ENCODE data around the gene CENPQ.
A peak's percentile ranks its signal among the peaks of the same experiment; 100 is the strongest.

Gene CENPQ

DNA sequence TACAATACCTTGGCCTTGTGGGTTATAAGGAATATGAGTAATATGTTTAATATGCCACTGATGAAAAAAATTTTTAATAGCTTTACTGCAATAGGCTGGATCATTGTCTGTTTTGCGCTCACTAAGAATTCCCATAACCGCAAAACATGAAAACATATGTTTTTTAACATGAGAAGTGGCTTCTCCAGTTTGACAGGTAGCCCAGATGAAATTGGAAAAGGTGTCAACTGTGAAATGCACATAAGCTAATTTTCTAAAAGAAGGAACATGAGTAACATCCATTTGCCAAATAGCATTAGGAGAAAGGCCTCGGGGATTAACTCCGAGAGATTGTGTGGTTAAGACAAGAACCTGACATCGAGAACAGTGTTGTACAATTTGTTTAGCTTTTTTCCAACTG lies 41.5 kb downstream of the CENPQ start:
- no peak for DNase-seq (ENCODE audit: low spot score)

GRCh38 chr6:49506569-49507111 lies 43.5 kb downstream of the CENPQ start:
- DNase-seq (ENCODE audit: low spot score), result no peak

- DNase-seq (ENCODE audit: low spot score), result no peak
These were observed 46.2 kb downstream of the CENPQ start for GRCh38 chr6:49509342-49509741.

GRCh38 chr6:49513153-49513989 lies 50.2 kb downstream of the CENPQ start:
- DNase-seq (ENCODE audit: low spot score), result no peak

- DNase-seq (ENCODE audit: low spot score), result no peak
These were observed 51.7 kb downstream of the CENPQ start for GRCh38 chr6:49514571-49515484.

DNA sequence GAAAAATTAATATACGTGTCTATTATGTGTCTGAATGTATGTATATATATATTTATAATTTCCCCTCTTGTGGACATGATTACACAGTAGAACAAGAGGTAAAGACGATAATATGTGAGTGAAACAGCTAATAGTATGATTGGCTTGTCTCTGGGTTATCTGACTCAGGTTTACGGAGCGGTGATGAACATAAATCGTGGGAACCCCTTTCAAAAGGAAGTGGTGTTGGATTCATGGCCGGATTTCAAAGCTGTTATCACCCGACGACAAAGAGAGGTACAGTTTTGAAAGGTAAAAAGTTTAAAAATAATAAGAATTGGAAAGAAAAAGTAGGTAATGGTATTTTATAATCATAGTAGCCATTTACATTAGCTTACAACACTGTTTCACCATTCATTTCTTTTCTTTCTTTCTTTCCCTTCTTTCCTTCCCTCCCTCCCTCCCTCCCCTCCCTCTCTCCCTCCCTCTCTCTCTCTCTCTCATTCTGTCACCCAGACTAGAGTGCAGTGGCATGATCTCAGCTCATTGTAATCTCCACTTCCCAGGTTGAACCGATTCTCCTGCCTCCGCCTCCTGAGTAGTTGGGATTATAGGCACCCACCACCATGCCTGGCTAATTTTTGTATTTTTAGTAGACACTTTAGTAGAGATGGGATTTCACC lies 52.4 kb downstream of the CENPQ start:
- no peak for DNase-seq (ENCODE audit: low spot score)

DNA sequence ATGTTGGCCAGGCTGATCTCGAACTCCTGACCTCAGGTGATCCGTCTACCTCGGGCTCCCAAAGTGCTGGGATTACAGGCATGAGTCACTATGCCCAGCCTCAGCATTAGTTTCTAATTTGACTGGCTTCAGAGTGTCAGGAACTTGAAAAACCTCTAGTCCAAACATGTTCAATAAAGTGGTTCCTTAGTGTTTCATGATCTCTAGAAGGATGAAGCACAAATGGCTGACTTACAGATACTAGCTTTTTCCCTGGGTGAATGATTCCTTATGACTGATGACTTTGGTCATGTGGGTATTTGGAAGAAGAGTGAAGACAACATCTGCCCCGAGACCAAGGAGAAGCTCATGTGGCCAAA lies 53.0 kb downstream of the CENPQ start:
- no peak for DNase-seq (ENCODE audit: low spot score)

- DNase-seq (ENCODE audit: low spot score), result no peak
These were observed 54.7 kb downstream of the CENPQ start for GRCh38 chr6:49517919-49518318.

- DNase-seq (ENCODE audit: low spot score), result no peak
These were observed 56.5 kb downstream of the CENPQ start for GRCh38 chr6:49519660-49520059.

DNA sequence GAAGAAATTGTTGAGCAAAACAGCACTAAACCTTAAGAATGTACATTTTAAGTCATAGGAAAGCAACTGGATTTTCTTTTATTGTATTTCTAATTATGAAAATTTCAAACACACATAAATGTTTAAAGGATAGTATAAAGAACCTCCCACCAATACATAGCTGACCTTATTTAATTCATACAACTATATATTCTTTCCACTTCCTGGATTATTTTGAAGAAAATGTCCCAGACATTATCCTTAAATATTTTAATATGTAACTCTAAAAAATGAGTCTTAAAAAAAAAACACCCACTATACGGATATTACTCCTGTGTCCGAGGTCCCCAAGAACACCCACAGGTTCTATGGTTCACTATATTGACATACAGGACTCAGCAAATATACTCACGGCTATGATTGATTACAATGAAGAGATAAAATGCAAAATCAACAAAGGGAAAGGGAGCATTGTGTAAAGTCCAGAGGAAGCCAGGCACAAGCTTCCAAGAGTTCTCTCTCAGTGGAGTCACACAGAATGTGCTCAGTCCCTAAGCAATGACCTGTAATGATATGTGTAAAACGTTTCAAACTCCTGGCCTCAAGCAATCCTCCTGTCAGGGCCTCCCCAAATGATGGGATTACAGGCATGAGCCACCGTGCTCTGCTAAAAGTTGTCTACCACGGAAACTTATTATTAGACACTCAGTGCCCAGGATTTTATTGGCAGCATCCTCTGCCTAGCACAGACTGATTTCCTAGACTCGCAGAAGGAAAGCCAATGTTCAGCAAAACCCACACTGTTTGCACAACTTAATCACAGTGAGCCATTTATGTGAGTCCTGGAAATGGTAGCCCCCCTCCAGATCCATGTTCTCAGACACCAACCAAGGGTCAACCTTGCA lies 59.8 kb downstream of the CENPQ start:
- no peak for DNase-seq (ENCODE audit: low spot score)

DNA sequence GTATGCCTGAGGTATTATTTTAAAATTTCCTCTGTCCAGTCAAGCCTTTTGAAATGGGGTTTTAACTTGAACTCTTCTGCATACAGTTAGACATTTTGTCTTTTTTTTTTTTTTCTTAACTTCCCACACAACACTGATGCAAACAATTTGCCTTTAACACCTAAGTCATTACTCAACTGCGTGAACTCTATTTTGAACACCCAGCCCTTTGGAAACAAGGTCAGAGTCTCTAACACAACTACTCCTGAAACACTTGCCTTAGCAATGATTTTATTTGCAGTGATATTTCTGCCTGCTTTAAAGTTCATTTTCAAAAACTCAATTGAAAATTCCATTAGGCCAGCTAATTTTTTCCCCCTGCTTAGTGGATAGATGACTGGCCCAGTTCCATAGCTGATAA lies 60.7 kb downstream of the CENPQ start:
- no peak for DNase-seq (ENCODE audit: low spot score)

DNA sequence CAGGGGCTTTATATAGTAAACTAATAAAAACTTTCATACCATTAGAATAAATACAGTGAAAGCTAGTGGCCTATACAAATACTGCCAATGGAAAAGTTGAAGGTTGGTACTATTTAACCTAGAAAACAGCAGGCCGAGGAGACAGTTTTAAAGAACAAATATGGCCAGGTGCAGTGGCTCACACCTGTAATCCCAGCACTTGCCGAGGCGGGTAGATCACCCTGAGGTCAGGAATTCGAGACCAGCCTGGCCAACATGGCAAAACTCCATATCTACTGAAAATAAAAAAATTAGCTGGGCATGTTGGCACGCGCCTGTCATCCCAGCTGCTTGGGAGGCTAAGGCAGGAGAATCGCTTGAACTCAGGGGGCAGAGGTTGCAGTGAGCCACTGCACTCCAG lies 61.4 kb downstream of the CENPQ start:
- DNase-seq (ENCODE audit: low spot score), result no peak

DNA sequence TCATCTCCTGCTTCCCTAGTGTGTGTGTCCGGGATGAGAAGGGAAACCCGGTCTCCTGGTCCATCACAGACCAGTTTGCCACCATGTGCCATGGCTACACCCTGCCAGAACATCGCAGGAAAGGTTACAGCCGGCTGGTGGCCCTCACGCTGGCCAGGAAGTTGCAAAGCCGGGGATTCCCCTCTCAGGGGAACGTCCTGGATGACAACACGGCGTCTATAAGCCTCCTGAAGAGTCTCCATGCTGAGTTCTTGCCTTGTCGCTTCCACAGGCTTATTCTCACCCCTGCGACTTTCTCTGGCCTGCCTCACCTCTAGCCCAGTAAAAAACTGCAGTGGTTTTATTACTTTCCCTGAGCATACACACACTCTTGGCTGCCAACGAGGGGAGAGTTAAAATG lies 63.4 kb downstream of the CENPQ start:
- no peak for DNase-seq (ENCODE audit: low spot score)

DNA sequence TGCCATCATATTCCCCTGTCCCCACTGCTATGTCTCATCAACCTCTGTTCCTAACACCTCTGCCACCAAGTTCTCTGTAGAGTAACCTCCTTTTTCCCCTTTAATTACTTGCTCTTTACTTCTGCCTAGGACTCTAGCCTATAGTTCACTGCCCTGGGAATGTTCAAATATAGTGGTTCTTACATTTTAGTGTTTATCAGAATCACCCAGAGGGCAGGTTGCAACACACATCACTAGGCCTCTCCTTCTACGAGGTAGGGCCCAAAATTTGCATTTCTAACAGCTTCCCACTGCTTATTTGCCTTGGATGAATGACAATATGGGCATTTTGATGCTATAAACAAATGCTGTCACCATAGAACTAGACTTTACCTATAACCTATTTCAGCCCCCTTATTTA lies 64.2 kb downstream of the CENPQ start:
- no peak for DNase-seq (ENCODE audit: low spot score)

GRCh38 chr6:49528571-49528970 lies 65.4 kb downstream of the CENPQ start:
- DNase-seq (ENCODE audit: low spot score), result no peak

- no peak for DNase-seq (ENCODE audit: low spot score)
These were observed 67.1 kb downstream of the CENPQ start for GRCh38 chr6:49530141-49530776.

DNA sequence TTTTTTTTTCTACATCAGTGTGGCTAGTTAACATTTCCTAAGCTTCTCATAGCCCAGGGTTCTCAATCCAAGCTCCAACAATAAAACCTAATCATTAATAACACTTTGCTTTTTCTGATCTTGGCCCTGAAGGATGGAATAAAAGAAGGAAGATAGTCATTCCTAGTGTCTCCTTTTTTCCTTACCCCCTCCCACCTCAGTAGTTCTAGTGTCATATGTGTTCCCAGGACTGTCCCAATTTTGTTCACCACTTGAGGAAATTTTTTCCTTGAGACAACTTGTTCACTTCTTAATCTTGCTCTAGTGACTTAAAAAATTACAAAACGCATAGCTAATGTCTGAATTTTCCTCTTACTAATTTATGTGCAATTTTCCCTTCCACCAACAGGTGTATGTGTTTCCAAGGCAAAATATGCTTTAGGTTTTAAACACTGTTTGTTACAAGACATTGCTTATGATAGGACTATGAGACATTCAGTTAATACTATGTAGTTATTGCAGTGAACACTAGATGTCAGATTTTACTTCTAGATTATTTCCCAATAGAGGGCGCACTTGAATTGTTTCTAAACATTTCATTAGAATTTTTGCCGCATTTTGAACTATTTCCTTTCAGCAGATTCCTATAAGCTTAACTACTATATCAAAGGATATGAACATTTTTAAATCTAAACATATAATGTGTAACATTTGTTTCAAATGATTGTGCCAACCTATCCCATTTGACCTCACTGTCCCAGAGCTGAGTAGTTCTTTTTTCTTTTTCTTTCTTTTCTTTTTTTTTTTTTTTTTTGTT lies 68.8 kb downstream of the CENPQ start:
- peak; percentile 59 for DNase-seq (ENCODE audit: low spot score)

DNA sequence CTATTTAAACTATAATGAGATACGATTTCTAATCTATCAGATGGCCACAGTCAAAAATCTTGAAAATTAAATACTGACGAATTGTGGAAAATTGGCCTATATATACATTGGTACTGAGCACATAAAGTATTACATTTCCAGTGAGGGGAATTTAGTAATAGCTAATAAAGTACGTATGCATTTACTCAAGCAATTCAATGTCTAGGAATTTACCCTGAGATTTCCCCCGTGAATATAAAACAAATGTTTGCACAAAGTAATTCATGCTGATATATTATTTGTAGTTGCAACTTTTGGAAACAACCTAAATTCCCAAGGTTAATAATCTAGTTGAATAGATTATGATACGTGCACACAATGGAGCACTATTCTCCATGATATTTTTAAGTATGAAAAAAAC lies 72.6 kb downstream of the CENPQ start:
- DNase-seq (ENCODE audit: low spot score), result no peak

DNA sequence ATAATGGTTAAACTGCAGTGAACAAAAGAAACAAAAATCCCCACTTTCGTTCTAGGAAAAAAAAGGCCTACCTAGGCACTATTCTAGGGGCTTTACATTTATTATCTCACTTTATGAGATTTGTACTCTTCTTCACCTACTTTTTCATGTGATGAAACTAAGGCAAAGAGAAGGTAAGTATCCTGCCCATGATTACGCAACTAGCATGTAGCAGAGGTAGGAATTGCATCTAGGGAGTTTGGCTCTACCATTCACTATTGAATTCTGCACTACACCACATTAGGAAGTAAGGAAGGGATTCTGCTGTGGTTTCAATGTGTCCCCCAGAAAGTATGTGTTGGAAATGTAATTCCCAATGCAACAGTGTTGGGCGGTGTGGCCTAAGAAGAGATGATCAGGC lies 75.9 kb downstream of the CENPQ start:
- DNase-seq (ENCODE audit: low spot score), result no peak

GRCh38 chr6:49540614-49541013 lies 77.4 kb downstream of the CENPQ start:
- no peak for DNase-seq (ENCODE audit: low spot score)
